Adipose tissue (tissue), 3 donors: ENCODE measurements around the gene KHDC4. TPM values are rescaled to one million over a fixed set of nuclear protein-coding genes. Genes with fewer than 3 reads are reported as not detected.
"Not testable (repeated sequence)": the region's sequence is repeated elsewhere in the genome, so short reads cannot be mapped to it uniquely, and the experiment has no call there.

Source experiments
- H3K27ac ChIP-seq: one replicate; pipeline ENCODE4 v1.5.1; 2013; ENCODE audit warnings: low read depth, low read length
- WGBS, 3 donors: extraction: QIAGEN DNeasy Blood & Tissue Kit; methylation state at CpG; one replicate each; pipeline ENCODE4 v1.1.7; 2013; 5-methylcytosine and 5-hydroxymethylcytosine counted together
- polyA plus RNA-seq, 3 donors: library from polyadenylated mRNA; stranded (reverse); fragments of 200-250 nt; gene quantifications; one replicate each; pipeline ENCODE4 v1.2.3, GENCODE V29; 2013
- donor health status: healthy with polysubstance abuse.
- donor health status: Bipolar disorder and iron deficiency.
- donor health status: healthy.

Gene KHDC4
- polyA plus RNA-seq, 3 donors = 14.9 to 16.6 (median 15.2) TPM

DNA sequence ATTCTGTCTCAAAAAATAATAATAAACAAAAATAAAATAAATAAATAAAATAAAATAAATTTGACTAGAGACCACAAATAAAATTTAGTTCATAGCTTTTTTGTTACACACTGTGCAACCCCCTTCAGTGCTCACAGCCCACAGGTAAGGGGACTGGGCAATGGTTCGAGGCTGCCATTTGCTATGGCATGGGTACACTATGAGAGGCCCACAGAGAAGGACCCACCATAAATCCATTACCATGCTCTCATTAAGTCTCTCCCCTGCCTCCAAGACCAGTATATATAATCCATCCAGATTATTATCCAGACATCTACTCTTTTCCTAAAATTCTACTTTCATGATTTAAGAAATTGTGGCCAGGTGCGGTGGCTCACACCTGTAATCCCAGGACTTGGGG lies 14.4 kb downstream of the KHDC4 start:
- 94 to 98% (median 96%) methylated on average over 2 of the region's 2 CpGs for WGBS, 3 donors
- no peak overlapping the region for H3K27ac ChIP-seq

DNA sequence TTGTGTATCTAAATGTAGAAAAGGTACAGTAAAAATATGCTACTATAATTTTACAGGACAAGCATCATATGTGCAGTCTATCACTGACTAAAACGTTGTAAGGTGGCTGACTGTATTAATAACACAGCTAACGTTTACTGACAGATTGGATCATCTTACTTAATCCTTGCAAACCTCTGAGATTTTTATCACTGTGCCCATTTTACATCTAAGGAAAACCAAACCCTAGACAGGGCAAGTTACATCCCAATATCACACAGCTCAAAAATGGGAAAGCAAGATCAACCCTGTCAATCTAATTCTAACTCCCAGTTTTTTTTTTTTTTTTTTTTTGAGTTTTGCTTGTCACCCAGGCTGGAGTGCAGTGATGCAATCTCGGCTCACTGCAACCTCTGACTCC lies 15.6 kb downstream of the KHDC4 start:
- WGBS, 3 donors = 68 to 84% (median 77%) methylated on average over 3 of the region's 3 CpGs
- H3K27ac ChIP-seq = no peak overlapping the region

DNA sequence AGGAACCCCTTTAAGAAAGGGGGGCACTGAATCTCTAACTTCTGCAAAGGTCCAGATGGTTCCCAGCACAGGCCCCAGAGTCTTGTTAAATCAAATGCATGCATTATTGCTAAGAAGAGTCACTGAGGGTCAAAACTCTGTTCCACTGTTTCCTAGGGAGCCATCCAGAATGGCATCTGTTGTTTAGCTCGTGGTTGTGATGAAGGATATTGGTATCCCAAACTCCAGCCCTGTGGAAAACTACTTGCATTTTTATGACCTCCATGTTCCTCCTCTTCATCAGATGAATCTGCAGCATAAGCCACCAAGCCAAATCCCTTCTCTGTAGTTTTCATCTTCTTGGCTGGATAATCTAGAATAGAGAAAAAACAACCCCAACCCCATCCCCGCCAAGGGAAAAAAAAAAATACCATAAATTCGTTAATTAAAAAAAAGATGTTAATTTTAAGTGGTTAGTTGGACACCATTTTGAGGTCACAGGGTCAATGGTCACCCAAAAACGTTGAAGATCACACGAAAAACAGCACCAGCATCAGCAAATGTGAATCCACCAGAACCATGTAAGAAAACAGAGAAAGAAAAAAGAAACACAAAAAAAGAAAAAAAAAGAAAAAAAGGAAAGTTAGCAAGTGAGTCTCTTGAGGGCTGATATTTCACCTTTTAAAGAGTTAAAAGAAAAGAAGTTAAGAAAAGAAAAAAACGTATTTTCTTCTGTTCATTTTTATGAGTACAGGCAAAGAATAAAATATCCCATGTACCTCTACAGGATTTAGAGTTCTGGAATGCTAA lies 20.1 kb downstream of the KHDC4 start:
- no peak overlapping the region for H3K27ac ChIP-seq
- 70 to 77% (median 77%) methylated on average over 6 of the region's 6 CpGs for WGBS, 3 donors

DNA sequence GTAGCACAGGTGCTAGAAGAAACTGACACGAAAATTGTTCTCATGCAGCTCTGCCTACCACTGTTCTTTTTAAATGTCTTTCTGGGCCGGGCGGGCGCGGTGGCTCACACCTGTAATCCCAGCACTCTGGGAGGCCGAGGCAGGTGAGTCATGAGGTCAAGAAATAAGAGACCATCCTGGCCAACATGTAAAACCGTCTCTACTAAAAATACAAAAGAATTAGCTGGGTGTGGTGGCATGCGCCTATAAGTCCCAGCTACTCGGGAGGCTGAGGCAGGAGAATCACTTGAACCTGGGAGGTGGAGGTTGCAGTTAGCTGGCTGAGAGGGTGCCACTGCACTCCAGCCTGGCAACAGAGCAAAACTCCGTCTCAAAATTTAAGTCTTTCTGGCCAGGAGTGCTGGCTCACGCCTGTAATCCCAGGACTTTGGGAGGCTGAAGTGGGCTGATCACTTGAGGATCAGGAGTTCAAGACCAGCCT lies 22.1 kb downstream of the KHDC4 start:
- WGBS, 3 donors = 72 to 87% (median 77%) methylated on average over 11 of the region's 11 CpGs
- H3K27ac ChIP-seq = no peak overlapping the region

DNA sequence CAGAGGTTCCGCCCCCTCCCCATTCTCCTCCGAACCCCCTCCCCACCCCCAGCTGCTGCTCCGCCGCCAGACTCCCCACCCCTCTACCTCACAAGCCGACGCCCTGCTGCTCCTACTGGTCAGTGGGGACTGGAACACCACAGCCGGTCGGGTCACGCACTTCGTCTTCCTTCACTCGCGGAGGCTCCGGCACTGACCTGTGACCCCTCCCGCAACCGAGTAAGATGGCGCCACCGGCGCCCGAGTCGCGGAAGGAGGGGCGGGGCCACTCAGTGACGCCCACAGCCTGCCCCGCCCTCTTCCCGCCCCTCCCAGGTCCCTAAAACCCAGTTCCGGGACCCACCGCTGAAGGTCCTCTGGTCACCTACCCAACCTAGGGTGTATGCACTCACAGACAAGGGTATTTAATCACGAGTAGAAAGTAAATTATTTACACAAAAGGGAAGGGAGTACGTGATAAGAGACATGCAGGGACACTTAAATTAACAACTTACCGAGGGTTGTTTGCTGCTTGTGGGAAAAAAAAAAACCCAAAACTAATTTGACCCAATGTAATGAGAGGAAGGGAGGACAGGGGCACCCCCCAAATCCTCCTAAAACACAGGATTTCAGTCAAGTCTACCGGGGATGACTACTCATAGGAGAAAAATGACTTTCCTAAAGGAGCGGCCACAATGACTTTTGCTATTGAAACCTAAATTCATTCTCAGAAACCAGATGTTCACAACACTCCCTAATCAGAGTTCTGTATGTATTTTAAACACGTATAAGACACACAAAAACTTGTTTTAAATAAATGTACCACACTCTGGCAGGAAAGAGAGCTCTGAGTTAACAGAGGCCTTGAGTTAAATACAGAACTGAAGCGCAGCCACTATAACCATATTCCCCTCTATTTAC lies 22.8 kb downstream of the KHDC4 start, which contains the start of gene RIT1:
Gene RIT1 (minus strand): TSS at position 194 of the 900 bp plus-strand sequence. CDS start 588 bp downstream, outside the sequence.
- WGBS, 3 donors = 4 to 6% (median 6%) methylated on average over 34 of the region's 34 CpGs

DNA sequence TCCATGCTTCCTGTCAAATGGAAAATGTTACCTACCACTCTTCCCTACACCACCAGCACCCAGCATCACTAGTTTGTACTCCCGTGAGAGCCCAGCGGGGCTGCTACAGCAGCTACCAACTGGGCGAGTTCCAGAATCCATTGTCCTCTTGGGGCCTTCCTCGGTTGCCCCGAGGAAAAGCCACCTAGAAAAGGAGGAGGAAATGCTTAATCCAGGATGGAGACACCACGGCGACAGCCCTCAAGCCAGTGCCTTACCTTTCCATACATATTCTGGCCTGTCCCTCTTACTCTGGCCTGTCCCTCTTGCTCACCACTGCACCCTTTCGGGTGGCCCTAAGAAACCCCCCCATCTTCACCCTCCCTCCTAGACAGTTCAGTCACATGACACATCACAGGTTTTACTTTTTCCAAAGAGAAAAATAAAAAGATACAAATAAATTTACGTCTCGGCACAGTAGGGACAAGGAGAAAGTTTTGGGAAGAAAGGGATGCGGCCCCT lies 23.5 kb downstream of the KHDC4 start:
- 2 to 3% (median 2%) methylated on average over 11 of the region's 11 CpGs for WGBS, 3 donors
- peak overlapping the region; percentile 70 for H3K27ac ChIP-seq

More for the DNA sequence above, 22.8 kb downstream of the KHDC4 start, which contains the start of gene RIT1:
- peak within 1 kb of the TSS; percentile 70 for H3K27ac ChIP-seq

DNA sequence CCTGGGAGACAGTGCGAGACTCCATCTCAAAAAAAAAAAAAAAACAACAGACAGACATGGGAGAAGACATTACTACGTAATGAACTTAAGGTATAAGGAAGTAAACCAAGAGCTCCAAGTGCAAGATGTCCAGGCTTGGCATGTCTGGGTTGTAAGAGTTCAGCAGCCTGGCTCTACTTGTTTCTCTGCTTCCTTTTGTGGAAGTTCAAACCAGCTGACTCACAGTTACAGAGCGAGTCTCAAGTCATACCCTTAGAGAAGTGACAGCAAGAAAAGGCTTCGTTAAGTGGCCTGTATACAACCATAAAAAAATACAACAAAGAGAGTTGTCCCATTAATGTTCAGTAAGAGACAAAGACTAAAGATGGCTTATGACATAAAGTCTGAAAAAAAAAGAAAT lies 24.3 kb downstream of the KHDC4 start:
- H3K27ac ChIP-seq = no peak overlapping the region
- WGBS, 3 donors = 55 to 82% (median 60%) methylated on average over 3 to 4 of the region's 4 CpGs

DNA sequence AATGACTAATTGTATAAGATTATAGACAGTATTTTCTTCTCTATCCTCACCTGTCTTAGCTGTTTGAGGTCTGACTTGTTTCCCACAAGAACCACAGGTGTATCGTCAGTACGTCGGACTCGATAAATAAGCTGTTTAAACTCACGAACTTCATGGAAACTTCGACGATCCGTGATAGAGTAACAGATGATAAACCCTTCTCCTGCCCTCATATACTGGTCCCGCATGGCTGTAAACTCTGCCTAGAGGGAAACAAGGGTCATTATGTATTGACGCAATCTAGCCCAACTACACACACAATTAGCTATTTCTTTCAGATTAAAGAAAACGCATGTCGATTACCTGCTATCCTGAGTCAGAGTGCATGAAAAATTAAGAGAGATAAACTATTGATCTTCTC lies 30.0 kb downstream of the KHDC4 start:
- 56 to 97% (median 92%) methylated on average over 12 of the region's 12 CpGs for WGBS, 3 donors
- H3K27ac ChIP-seq = no peak overlapping the region

DNA sequence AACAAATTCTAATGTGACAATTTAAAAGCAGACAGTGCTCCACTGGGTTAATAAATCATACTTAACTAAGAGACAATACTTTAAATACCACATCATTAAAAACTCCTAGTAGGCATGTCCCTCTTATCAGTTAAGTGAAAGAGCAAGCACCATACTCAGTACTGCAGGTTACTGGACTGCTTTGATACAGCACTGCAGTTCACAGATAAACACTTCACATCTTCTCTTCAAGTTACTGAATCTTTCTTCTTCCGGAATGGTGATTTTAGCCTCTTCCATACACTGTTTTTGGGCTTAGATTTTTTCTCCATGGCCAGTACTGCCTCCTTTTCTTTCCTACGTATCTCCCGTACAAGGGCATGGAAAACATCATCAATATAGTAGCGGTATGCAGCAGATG lies 34.1 kb downstream of the KHDC4 start:
- 89 to 92% (median 90%) methylated on average over 4 of the region's 4 CpGs for WGBS, 3 donors
- no peak overlapping the region for H3K27ac ChIP-seq

DNA sequence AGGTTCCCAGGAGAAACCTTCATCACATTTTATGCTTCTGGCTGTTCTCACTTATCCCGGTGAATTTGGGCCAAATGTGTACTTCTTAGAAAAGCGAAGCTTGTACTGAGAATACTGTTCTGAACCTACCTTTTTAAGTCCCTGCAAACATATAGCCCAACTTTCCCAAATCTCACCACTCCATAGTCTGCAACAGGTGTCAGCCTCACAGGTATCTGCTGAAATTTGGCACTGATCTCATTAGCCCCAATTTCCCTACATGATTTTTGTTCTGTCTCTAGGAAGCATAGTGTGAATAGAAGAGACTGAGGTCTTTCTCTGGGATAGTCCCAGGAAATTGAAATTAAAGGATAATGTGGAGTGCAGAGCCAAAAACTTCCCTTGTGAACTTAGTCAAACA lies 34.5 kb downstream of the KHDC4 start:
- WGBS, 3 donors = 91 to 95% (median 92%) methylated on average over 2 of the region's 2 CpGs
- no peak overlapping the region for H3K27ac ChIP-seq

DNA sequence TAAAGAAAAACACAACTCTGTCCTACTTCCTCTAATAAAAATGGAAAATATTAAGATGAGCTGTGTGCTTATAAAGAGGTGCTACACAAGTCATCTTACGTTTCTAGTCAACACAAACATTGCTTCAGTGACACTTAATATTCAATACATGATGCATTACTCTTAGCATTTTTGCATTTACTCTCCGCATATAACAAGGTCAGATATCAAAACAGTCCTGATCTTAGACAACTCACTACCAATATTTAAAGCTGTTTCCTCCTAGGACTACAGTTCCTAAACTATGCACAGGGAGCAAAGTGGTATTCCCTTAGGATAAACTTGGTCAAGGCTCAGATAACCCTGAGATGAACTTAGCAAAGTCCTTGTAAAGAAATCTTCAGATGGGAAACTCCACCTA lies 35.3 kb downstream of the KHDC4 start:
- WGBS, 3 donors = 78 to 86% (median 86%) methylated on average over 2 of the region's 2 CpGs
- H3K27ac ChIP-seq = no peak overlapping the region

DNA sequence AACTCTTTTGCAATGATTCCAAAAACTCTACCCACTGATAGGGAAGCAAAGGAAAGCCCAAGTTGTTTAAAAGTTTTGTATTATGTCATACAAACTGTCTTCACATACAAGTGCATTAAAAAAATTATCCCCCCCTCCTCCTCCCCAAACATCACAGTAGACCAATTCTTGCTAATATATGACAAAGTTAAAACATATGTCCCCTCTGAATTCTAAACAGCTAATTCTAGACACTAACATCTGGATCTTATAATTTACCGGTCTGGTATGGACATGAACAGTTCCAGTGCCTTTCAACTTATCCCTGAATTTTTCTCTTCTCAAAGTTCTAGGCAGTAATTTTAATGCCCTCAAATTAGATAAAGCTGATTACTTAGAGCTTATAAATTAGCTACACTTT lies 36.5 kb downstream of the KHDC4 start:
- no peak overlapping the region for H3K27ac ChIP-seq
- WGBS, 3 donors = 79 to 85% (median 84%) methylated on average over 1 of the region's 1 CpG

DNA sequence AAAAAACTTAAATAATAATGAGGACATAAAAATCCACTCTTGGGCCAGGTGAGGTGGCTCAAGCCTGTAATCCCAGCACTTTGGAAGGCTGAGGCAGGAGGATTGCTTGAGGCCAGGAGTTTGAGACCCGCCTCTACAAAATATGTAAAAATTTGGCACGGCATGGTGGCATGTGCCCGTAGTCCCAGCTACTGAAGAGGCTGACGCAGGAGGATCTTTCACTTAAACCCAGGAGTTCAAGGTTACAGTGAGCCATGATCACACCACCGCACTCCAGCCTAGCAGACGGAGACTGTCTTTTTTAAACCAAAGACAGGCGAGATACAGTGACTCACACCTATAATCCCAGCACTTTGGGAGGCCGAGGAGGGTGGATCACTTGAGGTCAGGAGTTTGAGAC lies 37.7 kb downstream of the KHDC4 start:
- 94 to 97% (median 95%) methylated on average over 8 of the region's 8 CpGs for WGBS, 3 donors
- not testable (repeated sequence) for H3K27ac ChIP-seq

DNA sequence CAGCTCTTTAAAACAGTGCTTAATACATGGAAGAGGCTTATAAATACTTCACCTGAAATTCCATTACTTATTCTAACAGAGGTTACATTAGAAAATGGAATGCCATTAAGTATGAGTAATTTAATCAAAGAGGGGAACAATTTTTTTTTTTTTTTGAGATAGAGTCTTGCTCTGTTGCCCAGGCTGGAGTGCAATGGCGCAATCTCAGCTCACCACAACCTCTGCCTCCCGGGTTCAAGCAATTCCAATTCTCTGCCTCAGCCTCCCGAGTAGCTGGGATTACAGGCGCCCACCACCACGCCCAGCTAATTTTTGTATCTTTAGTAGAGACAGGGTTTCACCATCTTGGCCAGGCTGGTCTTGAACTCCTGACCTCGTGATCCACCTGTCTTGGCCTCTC lies 38.6 kb downstream of the KHDC4 start:
- WGBS, 3 donors = 95 to 97% (median 96%) methylated on average over 6 of the region's 6 CpGs
- not testable (repeated sequence) for H3K27ac ChIP-seq

DNA sequence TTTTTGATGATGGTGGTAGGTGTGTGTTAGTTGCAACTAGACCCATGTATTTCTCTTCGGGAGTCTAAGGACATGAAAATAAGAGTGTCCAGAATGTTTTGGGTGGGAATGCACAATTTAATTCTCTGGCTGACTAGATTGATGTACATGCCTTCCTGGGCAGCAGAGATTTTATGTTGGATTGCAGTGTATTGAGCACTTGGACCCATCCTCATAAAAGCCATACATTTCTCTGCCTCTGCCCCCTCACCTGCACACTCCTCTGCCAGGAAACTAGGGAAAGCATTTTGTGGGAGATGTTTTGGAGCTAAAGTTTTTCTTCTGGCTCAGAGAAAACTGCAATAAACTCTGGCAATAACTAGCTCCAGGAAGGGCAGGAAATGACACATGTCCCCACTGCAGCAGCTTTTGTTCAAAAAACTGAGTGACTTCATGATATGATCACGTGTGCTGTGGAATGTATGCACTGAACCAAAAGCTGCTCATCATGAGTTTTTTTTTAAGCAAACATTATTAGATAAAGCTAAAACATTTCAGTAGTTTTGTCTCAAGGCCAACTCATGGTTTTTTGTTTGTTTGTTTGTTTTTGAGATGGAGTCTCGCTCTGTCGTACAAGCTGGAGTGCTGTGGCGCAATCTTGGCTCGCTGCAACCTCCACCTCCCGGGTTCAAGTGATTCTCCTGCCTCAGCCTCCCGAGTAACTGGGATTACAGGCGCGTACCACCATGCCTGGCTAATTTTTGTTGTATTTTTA lies 40.6 kb downstream of the KHDC4 start:
- WGBS, 3 donors = 52 to 64% (median 52%) methylated on average over 10 of the region's 10 CpGs
- no peak overlapping the region for H3K27ac ChIP-seq

DNA sequence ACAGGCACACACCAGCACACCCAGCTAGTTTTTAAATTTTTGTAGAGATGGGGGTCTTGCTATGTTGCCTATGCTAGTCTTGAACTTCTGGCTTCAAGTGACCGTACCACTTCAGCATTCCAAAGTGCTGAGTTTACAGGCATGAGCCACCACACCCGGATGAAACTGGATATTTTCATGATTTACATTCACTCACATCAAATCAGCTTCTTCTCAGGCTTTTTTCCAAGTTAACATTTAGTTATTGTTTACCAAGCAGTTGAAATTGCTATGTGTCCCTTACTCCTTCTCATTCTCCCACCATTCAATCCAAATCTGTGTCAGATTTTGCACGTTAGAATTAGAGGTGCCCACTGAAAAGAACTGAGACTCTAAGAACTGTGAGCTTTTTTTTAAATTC lies 41.4 kb downstream of the KHDC4 start:
- H3K27ac ChIP-seq = no peak overlapping the region
- WGBS, 3 donors = 46 to 49% (median 47%) methylated on average over 3 of the region's 3 CpGs

DNA sequence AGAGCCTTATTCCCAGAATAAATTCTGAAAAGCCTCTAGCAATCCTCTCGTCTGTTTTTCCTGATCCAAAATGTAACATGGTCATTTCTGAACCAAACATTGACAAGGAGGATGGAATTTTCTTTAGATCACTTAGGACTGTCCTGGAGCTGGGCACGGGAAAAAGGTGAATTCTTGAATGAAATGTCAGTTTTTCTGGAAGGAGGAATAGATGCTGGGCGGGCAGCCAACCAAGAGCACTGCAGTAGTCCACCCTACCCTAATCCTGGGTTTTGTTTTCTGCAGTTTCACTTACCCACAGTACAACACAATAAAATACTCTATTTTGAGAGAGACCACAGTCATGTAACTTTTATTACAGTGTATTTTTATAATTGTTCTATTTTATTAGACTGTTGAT lies 44.0 kb downstream of the KHDC4 start:
- WGBS, 3 donors = 46 to 55% (median 47%) methylated on average over 3 of the region's 3 CpGs
- no peak overlapping the region for H3K27ac ChIP-seq

DNA sequence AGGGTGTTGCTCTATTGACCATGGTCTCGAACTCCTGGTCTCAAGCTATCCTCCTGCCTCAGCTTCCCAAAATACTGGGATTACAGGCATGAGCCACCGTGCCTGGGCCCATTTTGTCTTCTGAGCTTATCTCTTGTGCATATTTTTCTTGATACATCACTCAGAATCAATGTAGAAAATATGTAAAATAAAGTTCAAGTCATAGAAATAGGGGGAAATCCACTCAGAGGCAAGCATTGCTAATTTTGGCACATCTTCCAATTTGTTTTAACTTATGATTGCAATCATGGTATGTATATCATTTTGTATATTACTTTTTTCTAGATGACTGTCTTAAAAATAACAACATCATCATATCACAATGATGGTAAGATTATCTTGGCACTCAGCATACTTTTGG lies 44.6 kb downstream of the KHDC4 start:
- 65 to 71% (median 66%) methylated on average over 2 of the region's 2 CpGs for WGBS, 3 donors
- no peak overlapping the region for H3K27ac ChIP-seq
